ENCODE data around the gene SUSD6. TPM values are rescaled to one million over a fixed set of nuclear protein-coding genes. Genes with fewer than 3 reads are reported as not detected.

SUSD6 gene
- total RNA-seq, 1 donor from 2014 or later: 34.7 TPM

DNA sequence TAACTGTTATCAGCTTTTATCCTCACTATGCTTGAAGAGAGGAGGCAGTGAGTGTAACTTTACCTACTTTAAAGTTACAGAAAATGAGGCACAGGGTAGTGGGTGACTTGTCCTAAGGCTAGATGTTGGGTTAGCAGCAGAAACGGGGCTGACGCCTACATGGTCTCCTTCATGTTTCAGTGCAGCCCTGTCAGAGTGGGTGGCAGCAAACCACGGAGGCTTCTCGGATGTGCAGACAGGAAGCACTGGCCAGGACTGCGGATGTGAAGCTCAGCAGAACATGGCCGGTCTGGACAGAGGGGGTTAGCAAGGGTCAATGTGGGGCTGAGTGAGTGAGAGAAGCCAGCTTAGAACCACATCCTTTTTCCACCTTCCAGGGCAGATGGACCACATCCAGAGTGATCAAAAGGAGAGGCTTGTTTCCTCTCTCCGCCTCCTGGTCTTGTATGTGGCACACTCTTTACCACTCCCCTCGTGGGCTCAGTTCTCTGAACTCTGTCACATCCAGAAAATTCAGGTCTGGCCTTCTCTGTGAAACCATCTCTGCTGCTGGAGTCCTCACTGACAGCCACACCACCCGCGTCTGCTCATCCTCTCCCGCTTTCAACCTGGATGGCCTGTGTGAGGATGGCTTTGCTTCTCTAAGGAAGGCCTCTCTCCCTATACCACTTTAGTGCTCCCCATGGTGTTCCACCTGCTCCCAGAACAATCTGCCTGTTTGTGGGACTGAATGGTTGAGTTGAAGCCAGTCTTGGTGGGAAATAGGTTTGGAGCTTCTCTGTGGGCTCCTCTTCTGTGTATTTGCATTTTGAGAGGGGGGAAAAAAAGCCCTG lies 14.1 kb downstream of the SUSD6 start:
- no peak overlapping the region for H3K4me3 Mint-ChIP-seq
- H3K4me1 Mint-ChIP-seq: peaks cover 38% of the 10 kb centered on the region
- H3K9me3 Mint-ChIP-seq: no peaks in the 10 kb centered on the region
- TF ChIP-seq, protein P1, sequence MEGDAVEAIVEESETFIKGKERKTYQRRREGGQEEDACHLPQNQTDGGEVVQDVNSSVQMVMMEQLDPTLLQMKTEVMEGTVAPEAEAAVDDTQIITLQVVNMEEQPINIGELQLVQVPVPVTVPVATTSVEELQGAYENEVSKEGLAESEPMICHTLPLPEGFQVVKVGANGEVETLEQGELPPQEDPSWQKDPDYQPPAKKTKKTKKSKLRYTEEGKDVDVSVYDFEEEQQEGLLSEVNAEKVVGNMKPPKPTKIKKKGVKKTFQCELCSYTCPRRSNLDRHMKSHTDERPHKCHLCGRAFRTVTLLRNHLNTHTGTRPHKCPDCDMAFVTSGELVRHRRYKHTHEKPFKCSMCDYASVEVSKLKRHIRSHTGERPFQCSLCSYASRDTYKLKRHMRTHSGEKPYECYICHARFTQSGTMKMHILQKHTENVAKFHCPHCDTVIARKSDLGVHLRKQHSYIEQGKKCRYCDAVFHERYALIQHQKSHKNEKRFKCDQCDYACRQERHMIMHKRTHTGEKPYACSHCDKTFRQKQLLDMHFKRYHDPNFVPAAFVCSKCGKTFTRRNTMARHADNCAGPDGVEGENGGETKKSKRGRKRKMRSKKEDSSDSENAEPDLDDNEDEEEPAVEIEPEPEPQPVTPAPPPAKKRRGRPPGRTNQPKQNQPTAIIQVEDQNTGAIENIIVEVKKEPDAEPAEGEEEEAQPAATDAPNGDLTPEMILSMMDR (IDR thresholded peaks at IDR 0.05; ENCODE audit: unreplicated experiment): no peak
- H3K27ac Mint-ChIP-seq: no peak overlapping the region
- no peaks in the 10 kb centered on the region for H3K36me3 Mint-ChIP-seq
- DNase-seq (ENCODE audit: low spot score in 2 of 2, unreplicated experiment in 2 of 2): no peak
- no peaks in the 10 kb centered on the region for H3K27me3 Mint-ChIP-seq (ENCODE audit: low read depth)

DNA sequence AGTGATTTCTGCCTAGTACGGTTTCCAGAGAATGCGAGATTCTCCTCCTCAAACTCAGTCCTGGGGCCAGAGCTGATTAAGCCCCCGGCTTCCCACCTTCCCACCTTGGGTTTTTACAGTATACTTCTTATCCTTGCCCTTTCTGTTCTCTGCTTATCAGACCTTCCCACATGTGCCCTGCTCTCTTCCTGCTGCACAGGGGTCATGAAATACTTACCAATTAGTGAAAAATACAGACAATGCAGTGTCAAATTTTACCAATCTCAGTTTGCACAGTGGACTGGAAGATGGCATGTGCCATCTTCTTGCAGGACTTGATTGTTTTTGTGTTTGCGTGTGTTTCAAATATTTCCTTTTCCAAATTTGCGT lies 14.7 kb downstream of the SUSD6 start:
- H3K27me3 Mint-ChIP-seq (ENCODE audit: low read depth): no peaks in the 10 kb centered on the region
- no peaks in the 10 kb centered on the region for H3K36me3 Mint-ChIP-seq
- peaks cover 34% of the 10 kb centered on the region for H3K4me1 Mint-ChIP-seq
- no peak for DNase-seq (ENCODE audit: low spot score in 2 of 2, unreplicated experiment in 2 of 2)
- TF ChIP-seq, protein P1 (IDR thresholded peaks at IDR 0.05; ENCODE audit: unreplicated experiment): no peak
- H3K9me3 Mint-ChIP-seq: no peaks in the 10 kb centered on the region
- no peak overlapping the region for H3K4me3 Mint-ChIP-seq
- no peak overlapping the region for H3K27ac Mint-ChIP-seq

DNA sequence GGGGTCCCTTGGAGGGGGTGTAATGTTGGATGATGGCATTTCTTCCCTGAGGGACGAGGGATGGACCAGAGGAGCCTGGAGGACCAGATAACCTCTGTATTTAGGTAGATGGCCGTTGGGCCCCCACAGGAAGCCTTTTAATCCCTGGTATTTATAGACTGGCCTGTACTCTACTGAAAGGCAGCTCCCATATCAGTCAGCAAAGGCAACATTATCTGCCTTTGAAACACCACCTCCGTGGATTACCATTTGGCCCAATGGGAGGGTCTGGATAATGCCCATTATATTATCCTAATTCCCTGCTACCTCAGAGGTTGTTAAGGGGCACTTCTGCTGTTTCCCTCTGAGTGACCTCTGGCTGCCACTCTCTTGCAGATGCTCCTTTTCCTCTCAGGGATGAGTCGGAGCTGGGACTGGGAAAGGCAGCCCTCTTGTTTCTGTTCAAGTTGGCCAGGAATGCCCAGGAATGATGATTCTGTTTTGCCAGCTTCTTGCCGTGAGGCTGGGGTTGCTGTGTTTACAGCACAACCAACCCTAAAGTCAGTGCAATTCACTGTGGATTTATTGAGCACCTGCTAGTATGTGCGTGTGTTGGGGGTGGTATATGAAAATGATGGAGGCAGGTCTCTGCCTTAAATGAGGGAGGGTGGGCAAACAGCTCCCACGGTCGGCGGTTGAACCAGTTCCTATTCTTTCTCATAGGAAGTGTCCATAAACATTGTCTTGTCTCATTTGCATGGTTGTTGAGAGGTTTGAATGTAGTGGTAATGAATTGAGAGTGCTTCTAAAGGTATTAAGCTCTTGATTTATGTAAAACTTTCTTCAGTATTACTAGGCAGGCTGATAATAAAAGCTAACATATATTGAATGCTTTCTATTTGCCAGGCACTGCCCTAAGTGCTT lies 18.1 kb downstream of the SUSD6 start:
- TF ChIP-seq, protein P1 (IDR thresholded peaks at IDR 0.05; ENCODE audit: unreplicated experiment): no peak
- H3K36me3 Mint-ChIP-seq: no peaks in the 10 kb centered on the region
- H3K27ac Mint-ChIP-seq: no peak overlapping the region
- H3K4me3 Mint-ChIP-seq: no peak overlapping the region
- H3K4me1 Mint-ChIP-seq: peaks cover 50% of the 10 kb centered on the region
- DNase-seq (ENCODE audit: low spot score in 2 of 2, unreplicated experiment in 2 of 2): no peak
- H3K27me3 Mint-ChIP-seq (ENCODE audit: low read depth): no peaks in the 10 kb centered on the region
- no peaks in the 10 kb centered on the region for H3K9me3 Mint-ChIP-seq

DNA sequence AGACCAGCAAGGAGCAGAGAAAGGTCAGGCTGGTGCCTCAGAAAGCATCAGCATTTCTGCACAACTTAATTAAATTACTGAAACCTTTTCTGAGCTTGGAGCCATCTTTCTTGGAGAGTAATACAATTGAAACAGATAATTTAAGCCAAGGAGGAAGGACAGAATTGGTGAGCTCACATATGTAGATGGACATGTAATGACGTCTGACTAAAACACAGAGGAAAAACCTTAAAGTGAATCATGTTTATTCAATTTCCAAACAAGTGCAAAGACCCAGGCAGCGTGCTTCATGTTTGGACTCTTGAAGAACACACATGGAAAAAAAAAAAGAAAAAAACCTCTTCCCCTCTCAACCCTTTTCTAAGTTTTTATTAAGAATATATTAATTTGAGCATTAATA lies 19.0 kb downstream of the SUSD6 start:
- H3K4me3 Mint-ChIP-seq: no peak overlapping the region
- no peaks in the 10 kb centered on the region for H3K36me3 Mint-ChIP-seq
- no peak for DNase-seq (ENCODE audit: low spot score in 2 of 2, unreplicated experiment in 2 of 2)
- H3K4me1 Mint-ChIP-seq: peaks cover 44% of the 10 kb centered on the region
- H3K9me3 Mint-ChIP-seq: no peaks in the 10 kb centered on the region
- H3K27me3 Mint-ChIP-seq (ENCODE audit: low read depth): no peaks in the 10 kb centered on the region
- TF ChIP-seq, protein P1 (IDR thresholded peaks at IDR 0.05; ENCODE audit: unreplicated experiment): no peak
- no peak overlapping the region for H3K27ac Mint-ChIP-seq

DNA sequence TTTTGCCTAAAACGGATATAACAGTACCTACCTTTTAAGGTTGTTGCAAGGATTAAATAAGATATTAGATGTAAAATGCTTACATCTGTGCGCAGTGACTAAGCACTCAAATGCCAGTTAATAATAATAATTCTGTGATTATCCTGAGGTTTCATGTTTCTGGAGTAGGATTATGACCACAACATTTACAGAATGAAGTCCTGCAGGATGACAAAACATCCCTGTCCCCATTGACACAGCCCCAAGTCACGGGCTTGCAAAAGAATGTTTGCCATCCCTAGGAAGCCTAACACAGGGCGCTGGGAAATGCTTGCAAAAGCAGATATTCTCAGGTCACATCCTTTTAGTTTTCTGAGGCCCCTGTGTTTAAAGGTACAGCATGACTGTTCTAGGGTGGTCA lies 20.1 kb downstream of the SUSD6 start:
- H3K4me3 Mint-ChIP-seq: no peak overlapping the region
- TF ChIP-seq, protein P1 (IDR thresholded peaks at IDR 0.05; ENCODE audit: unreplicated experiment): no peak
- no peaks in the 10 kb centered on the region for H3K36me3 Mint-ChIP-seq
- H3K9me3 Mint-ChIP-seq: no peaks in the 10 kb centered on the region
- no peak for DNase-seq (ENCODE audit: low spot score in 2 of 2, unreplicated experiment in 2 of 2)
- H3K27ac Mint-ChIP-seq: no peak overlapping the region
- peaks cover 43% of the 10 kb centered on the region for H3K4me1 Mint-ChIP-seq
- no peaks in the 10 kb centered on the region for H3K27me3 Mint-ChIP-seq (ENCODE audit: low read depth)

Data from mesothelial cell of epicardium (in vitro differentiated cells).